C4-2B (cell line): ENCODE measurements around the gene ITGB1BP1.

Experiments used
- CTCF ChIP-seq: fragments of 450-650 bp; conservative IDR thresholded peaks from 2 replicates; pipeline ENCODE4 v1.5.1; 2017; ENCODE audit warnings: mild to moderate bottlenecking
- ZFX ChIP-seq: fragments of 450-650 bp; IDR thresholded peaks from 2 replicates; pipeline ENCODE4 v1.6.1; 2017

GRCh38 chr2:9401059-9401547 is 22.2 kb downstream of the ITGB1BP1 start:
- TF ChIP-seq CTCF (no peak), ZFX (no peak)
